NCI-H1436 treated with DMSO at 0.1 percent for 48 hours (cell line): Measurements from ENCODE around the gene SLC11A2.
"Not testable (repeated sequence)": the region's sequence is repeated elsewhere in the genome, so short reads cannot be mapped to it uniquely, and the experiment has no call there.

Experiments used
- DNase-seq: peaks from one replicate; lab custom pipeline; 2025; lab: John Stamatoyannopoulos, UW

Gene SLC11A2

DNA sequence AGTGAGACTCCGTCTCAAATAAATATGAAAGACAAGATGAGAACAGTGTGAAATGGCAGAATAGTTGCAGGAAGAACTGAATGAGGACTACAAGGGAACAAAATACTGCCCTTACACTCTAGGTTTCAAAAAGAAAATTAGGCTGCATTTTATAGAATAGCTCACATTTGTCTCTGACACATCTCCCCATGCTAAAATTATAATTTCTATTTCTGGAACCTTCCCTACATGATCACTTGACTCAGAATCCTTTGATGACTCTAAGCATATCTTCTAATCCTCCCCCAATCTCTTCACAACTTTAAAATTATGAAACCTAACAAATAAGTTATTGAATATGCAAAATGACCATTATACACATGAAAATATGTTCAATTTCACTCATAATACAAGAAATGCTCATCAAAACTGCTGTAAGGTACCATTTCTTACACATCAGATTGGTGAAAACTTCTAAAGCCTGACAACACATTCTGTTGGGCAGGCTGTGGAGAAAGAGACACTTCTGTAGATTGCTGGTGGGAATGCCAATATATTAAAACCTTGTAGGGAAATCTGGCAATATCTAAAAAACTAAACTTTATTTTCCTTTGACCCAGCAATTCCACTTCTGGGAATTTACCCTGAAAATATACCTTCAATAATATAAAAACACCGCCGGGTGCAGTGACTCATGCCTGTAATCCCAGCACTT, 78.1 kb downstream of the SLC11A2 start:
- DNase-seq, result no peak

GRCh38 chr12:50937653-50938052, 88.5 kb downstream of the SLC11A2 start:
- DNase-seq, result no peak

DNA sequence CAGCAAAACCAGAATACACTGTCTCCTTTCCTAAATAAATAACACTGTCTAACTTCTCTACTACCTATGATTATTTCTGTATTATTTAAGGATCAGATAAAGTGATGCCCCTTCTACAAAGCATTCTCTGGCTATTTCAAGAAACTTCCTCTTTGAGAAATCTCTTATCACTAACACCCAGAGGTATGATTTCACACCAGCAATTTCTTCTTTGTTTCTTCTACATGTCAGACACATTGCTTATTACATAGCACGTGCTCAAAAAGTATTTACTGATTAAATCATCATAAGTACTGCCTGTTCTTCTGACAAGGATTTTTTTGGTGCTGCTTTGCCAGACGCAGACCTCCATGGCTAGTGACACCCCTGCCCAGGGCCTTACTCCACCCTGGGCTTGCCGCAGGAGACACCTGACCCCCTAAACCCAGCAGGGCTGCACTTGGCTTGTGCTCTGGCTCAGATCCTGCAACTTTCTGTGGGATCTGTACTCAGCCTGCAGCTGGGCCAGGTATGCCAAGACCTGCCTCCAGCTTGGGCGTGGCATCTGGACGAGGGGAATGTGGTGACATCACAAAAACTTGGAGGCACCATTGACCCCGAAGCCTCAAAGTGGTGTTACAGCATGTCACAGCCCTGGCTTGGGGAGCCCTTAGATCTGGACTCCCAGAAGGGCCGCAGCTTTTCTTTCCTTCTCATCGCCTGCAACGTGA, 89.2 kb downstream of the SLC11A2 start:
- DNase-seq, result no peak

- DNase-seq, result no peak
Observed at GRCh38 chr12:50934981-50935807, 91.0 kb downstream of the SLC11A2 start.

DNA sequence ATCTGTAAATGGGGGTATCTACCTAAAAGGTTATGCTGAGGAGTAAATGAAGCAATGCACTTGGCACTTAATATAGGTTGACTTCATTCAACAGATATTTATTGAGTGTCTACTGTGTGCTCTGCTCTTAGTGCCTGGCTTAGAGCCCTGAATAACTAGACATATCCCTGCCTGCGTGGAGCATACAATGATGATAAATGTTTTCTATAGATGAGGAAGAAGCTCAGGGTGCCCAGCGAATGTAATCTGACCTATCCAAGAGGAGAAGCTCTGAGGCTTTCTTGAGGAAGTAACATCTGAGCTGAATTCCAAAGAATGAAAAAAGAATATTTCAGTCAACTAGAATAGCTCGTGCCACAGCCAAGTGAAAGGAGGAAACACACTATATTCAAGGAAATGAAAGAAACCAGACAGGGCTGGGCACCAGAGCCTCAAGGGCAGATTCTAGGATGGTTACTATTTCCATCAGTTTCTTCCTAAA, 91.8 kb downstream of the SLC11A2 start:
- DNase-seq, result no peak

DNA sequence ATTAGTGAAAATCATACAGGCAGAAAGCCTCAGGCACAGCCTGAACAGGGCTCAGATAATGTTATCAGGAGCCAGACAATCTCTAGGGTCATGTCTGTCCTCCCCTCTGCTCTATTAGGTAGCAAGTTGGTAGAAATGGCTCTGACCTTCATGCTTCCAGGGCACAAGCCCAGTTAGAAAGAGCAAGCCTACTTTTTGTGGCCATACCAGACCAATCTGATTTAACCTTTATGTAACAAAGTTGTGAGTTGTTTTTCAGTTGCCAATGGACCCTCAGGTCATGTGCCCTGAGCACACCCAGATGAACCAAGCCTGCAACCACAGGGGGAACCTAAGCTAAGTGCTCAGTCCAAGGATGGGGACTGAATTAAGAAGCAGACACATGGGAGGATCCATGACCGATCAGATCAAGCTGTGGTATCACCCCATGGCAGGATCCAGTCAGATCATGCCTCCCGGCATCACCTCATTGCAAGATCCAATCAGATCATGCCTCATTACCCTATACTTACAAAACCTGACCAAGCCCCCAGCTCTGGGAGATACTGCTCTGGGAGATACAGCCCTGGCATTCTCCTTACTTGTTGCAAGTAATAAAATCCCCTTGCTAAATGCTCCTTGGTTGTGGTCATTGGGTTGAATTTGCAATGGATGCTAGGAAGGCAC, 92.6 kb downstream of the SLC11A2 start:
- DNase-seq, result no peak

DNA sequence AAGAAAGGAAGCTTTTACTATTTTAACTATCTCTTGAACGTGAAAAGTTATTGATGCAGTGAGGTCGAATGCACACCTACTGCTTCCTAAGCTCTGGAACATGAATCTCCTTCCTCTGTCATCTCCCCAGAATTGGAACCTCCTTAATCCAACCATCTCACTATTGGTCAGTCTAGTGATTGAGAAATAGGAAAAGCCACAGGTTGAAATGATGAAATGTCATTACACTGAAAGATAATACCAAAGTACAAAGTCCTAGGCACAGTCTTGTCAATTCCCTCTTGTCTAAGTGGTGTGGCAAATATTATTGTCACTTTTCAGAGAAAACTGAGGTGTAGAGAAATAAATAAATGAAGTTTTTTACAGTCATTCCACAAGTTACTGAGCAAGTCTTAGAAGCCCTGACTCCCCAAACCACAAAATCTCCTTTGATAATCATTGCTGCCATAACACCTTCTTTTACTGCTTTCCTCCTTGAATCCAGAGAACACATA, 93.3 kb downstream of the SLC11A2 start:
- no peak for DNase-seq

- not testable (repeated sequence) for DNase-seq
Observed at GRCh38 chr12:50930477-50930876, 95.7 kb downstream of the SLC11A2 start.

GRCh38 chr12:50929831-50930230, 96.4 kb downstream of the SLC11A2 start:
- no peak for DNase-seq
